Stomach (tissue), 9 donors: Measurements from ENCODE around the gene CBARP. TPM values are rescaled to one million over a fixed set of nuclear protein-coding genes. Genes with fewer than 3 reads are reported as not detected.

Source experiments
- DNase-seq, 2 donors: peaks; one replicate each; pipeline versions ENCODE4 v3.0.0 to v3.0.0-alpha.2; 2013 to 2019
- H3K27ac ChIP-seq, 5 donors: fragments of 200-600 bp in 4 of 5; sonication (generic) in 4 of 5; one replicate each; pipeline ENCODE4 v1.5.1; 2013 to 2019; ENCODE audit warnings: mild to moderate bottlenecking in 1 of 5, moderate library complexity in 1 of 5
- H3K27me3 ChIP-seq, 3 donors: fragments of 200-600 bp; sonication (generic); one replicate each; pipeline ENCODE4 v1.5.1; 2017 to 2019; ENCODE audit warnings: mixed run types in 1 of 3
- H3K36me3 ChIP-seq, 4 donors: fragments of 200-600 bp; sonication (generic); 1 replicate in 3 of 4; 2 replicates in 1 of 4; pipeline ENCODE4 v1.5.1; 2016 to 2019
- H3K4me1 ChIP-seq, 4 donors: fragments of 200-600 bp; sonication (generic); one replicate each; pipeline ENCODE4 v1.5.1; 2016 to 2019
- H3K4me3 ChIP-seq, 4 donors: fragments of 200-600 bp; sonication (generic) in 3 of 4; one replicate each; pipeline ENCODE4 v1.5.1; 2016 to 2019; ENCODE audit warnings: mild to moderate bottlenecking in 1 of 4
- H3K9me3 ChIP-seq, 4 donors: fragments of 200-600 bp; sonication (generic); one replicate each; pipeline ENCODE4 v1.5.1; 2016 to 2019
- EP300 ChIP-seq: sonication (generic); formaldehyde crosslinking; IDR thresholded peaks from one replicate; pipeline ENCODE4 v1.6.1; 2017; ENCODE audit warnings: antibody characterized with exemption
- POLR2A ChIP-seq, 4 donors: fragments of 450-650 bp; IDR thresholded peaks; one replicate each; pipeline ENCODE4 v1.6.1; 2016; ENCODE audit warnings: antibody characterized with exemption in 4 of 4, control low read depth in 2 of 4, mild to moderate bottlenecking in 1 of 4, moderate library complexity in 1 of 4
- POLR2AphosphoS5 ChIP-seq, 3 donors: sonication (generic); formaldehyde crosslinking; IDR thresholded peaks; one replicate each; pipeline ENCODE4 v1.6.1; 2016; ENCODE audit warnings: antibody characterized with exemption in 3 of 3
- WGBS, 5 donors: extraction: QIAGEN DNeasy Blood & Tissue Kit in 3 of 5; methylation state at CpG; one replicate each; pipeline versions ENCODE4 v1.1.5 to v1.1.7; 2013 to 2018; 5-methylcytosine and 5-hydroxymethylcytosine counted together
- intact Hi-C: fragments of 100-400 bp; cut with DNase I; formaldehyde crosslinking; loops from one replicate; pipeline ENCODE4 v1.15.1; 2023; ENCODE audit warnings: low total_unique reads
- polyA plus RNA-seq, 3 donors: library from polyadenylated mRNA; stranded (reverse); fragments of 200-250 nt; gene quantifications; one replicate each; pipeline ENCODE4 v1.2.3, GENCODE V29; 2013
- total RNA-seq, 5 donors: library from RNA; depleted of rRNA; stranded (reverse); fragments of >200 nt; gene quantifications; one replicate each; pipeline versions ENCODE4 v1.1.0 to v1.2.3, GENCODE V29; 2014 to 2016
- TF ChIP-seq, protein P1 (sequence below), 7 experiments: fragments of 450-650 bp in 4 of 7; fragments of 200-600 bp in 3 of 7; sonication (generic) in 3 of 7; IDR thresholded peaks; one replicate each; pipeline ENCODE4 v1.5.1; 2016 to 2019; ENCODE audit warnings: antibody characterized with exemption in 7 of 7, control low read depth in 2 of 7, mild to moderate bottlenecking in 1 of 7
- donor health status: healthy with polysubstance abuse.
- donor health status: Bipolar disorder and iron deficiency.
- donor health status: healthy.

Gene CBARP
- total and polyA plus RNA-seq, 8 donors: 0.19 to 8.9 (median 0.78) TPM; not detected in 4

DNA sequence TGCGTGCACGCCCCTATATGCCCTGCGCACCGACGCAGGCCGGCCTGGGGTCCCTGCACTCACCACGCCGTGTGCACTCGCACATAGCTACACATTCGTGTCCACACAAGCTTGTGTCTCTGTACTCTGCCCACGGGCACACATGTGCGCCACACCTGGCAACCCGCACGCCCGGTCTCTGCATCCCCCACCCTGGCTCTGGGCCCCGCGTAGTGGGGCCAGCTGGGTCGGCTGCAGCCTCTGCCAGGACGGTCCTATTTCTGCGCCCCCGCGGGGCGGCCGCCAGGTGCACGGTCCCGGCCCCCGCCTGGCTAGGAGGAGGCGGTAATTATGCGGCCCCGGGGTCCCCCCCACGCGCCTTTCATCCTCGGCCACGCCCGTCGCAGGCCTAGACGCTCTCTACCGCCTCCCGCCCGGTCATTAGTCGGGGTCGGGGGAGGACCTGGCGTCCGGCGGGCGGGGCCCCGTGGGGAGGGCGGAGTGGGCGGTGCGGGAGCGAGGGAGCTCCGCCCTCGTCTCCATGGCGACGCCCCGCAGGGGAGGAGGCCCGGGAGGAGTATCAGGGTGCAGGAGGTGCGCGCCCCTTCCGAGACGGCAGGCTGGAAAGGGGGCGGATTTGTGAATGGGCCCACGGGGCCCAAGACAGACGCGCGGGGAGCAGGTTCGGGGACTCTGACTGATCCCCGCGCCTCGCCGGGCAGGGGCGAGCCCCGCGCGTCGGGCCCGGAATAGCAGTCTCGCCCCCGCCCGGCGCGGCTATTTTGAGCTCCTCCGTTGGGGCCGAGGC is 28.5 kb upstream of the CBARP start:
- TF ChIP-seq, protein P1, sequence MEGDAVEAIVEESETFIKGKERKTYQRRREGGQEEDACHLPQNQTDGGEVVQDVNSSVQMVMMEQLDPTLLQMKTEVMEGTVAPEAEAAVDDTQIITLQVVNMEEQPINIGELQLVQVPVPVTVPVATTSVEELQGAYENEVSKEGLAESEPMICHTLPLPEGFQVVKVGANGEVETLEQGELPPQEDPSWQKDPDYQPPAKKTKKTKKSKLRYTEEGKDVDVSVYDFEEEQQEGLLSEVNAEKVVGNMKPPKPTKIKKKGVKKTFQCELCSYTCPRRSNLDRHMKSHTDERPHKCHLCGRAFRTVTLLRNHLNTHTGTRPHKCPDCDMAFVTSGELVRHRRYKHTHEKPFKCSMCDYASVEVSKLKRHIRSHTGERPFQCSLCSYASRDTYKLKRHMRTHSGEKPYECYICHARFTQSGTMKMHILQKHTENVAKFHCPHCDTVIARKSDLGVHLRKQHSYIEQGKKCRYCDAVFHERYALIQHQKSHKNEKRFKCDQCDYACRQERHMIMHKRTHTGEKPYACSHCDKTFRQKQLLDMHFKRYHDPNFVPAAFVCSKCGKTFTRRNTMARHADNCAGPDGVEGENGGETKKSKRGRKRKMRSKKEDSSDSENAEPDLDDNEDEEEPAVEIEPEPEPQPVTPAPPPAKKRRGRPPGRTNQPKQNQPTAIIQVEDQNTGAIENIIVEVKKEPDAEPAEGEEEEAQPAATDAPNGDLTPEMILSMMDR (IDR thresholded peaks at IDR 0.05): no peak
- peak in 2 of 3 donors; percentile 28 to 68 for TF ChIP-seq POLR2AphosphoS5 (IDR thresholded peaks at IDR 0.05)
- WGBS, 5 donors: 1 to 10% (median 3%) methylated on average over 25 to 84 of the region's 84 CpGs
- Histone ChIP-seq H3K27ac (peak overlapping the region; percentile 80 to 100 (median 100)), H3K4me1 (peaks cover 74 to 89% (median 84%) of the 10 kb centered on the region in 4 donors), H3K36me3 (peaks cover 6 to 9% (median 6%) of the 10 kb centered on the region in 4 donors), H3K9me3 (no peaks in the 10 kb centered on the region), H3K4me3 (peak overlapping the region; percentile 44 to 61 (median 50)), H3K27me3 (no peaks in the 10 kb centered on the region)
- intact Hi-C loops: loop anchor here (2.0 kb wide), 1 partner anchor 22 kb away; no protein-coding TSS in a partner anchor
- peak; percentile 89 to 93 for DNase-seq

DNA sequence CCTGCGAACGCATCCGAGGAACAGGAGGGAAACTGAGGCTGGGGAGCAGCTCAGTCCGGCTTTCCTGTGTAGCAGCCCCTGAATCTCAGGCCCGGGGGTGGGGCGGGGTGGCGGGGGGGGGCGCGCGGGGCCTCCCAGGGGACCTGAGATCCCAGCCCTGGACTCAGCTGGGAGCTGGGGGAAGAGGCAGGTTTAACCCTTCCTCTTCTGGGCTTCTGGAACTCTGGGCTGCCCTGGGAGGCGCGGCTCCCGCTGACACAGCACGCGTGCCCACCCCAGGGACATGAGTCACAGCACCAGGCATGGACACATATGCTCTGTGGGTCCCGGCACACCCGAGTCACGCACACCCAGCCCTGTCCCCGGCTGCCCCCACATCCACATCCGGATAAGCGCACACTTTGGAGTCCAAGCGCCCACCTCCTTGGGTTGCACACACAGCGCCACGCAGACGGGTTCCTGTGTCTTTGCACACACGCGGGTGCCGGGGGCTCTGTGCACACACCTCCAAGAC is 27.9 kb upstream of the CBARP start:
- TF ChIP-seq EP300 (no peak), POLR2AphosphoS5 (IDR thresholded peaks at IDR 0.05) (peak in 2 of 3 donors; percentile 12 to 22)
- Histone ChIP-seq H3K27me3 (no peaks in the 10 kb centered on the region), H3K36me3 (peaks cover 0 to 3% (median under 1%) of the 10 kb centered on the region in 4 donors), H3K27ac (peak overlapping the region; percentile 80 to 100 (median 100)), H3K4me1 (peaks cover 71 to 85% (median 82%) of the 10 kb centered on the region in 4 donors), H3K4me3 (peak overlapping the region; percentile 44 to 61 (median 50)), H3K9me3 (no peaks in the 10 kb centered on the region)
- intact Hi-C loops: loop anchor here (2.0 kb wide), 1 partner anchor 21 kb away; no protein-coding TSS in a partner anchor
- peak in 1 of 2 donors; percentile 78 for DNase-seq
- 2 to 31% (median 13%) methylated on average over 15 to 28 of the region's 28 CpGs for WGBS, 5 donors

GRCh38 chr19:1264801-1265614 is 27.2 kb upstream of the CBARP start:
- no peaks in the 10 kb centered on the region for H3K36me3 ChIP-seq
- peak overlapping the region in 1 of 4 donors; percentile 61 for H3K4me3 ChIP-seq
- intact Hi-C loops: no loop called here
- peak; percentile 73 to 88 for DNase-seq
- H3K4me1 ChIP-seq: peaks cover 71 to 85% (median 82%) of the 10 kb centered on the region in 4 donors
- TF ChIP-seq POLR2A (IDR thresholded peaks at IDR 0.05) (no peak), POLR2AphosphoS5 (IDR thresholded peaks at IDR 0.05) (peak in 2 of 3 donors; percentile 9 to 47)
- no peaks in the 10 kb centered on the region for H3K27me3 ChIP-seq
- 68 to 79% (median 76%) methylated on average over 20 to 26 of the region's 26 CpGs for WGBS, 5 donors
- H3K27ac ChIP-seq: peak overlapping the region; percentile 22 to 100 (median 100)
- no peaks in the 10 kb centered on the region for H3K9me3 ChIP-seq

DNA sequence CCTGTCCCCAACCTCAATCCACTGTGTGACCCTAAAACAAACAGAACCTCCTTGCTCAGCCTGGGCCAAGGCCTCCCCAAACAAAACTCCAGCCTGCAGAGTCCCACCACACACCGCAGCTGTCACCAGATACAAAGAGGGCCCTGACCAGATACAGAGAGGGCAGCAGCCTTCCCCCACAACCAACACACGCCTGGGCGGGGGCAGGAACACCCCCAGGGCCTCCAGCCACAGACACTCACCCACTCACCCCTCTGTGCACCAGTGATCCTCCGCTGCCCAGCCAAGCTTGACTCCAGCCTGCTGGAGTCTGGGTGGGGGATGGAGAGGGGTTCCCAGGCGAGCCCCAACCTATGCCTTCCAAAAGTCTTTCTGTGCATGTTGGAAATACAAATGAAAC is 25.4 kb upstream of the CBARP start:
- no peak for DNase-seq
- Histone ChIP-seq H3K36me3 (peaks cover under 1 to 5% (median 2%) of the 10 kb centered on the region in 4 donors), H3K27ac (peak overlapping the region; percentile 93 to 100 (median 100)), H3K4me1 (peaks cover 79 to 95% (median 89%) of the 10 kb centered on the region in 4 donors), H3K4me3 (no peak overlapping the region), H3K9me3 (no peaks in the 10 kb centered on the region), H3K27me3 (no peaks in the 10 kb centered on the region)
- intact Hi-C loops: no loop called here
- TF ChIP-seq EP300 (no peak), POLR2AphosphoS5 (IDR thresholded peaks at IDR 0.05) (no peak)
- TF ChIP-seq, protein P1 (IDR thresholded peaks at IDR 0.05): no peak
- 47 to 75% (median 62%) methylated on average over 5 of the region's 5 CpGs for WGBS, 5 donors

- H3K27ac ChIP-seq: peak overlapping the region; percentile 93 to 100 (median 100)
- peaks cover 6 to 10% (median 8%) of the 10 kb centered on the region in 4 donors for H3K36me3 ChIP-seq
- H3K4me3 ChIP-seq: peak overlapping the region in 2 of 4 donors; percentile 52 to 69
- WGBS, 5 donors: 23 to 40% (median 28%) methylated on average over 18 to 21 of the region's 21 CpGs
- no peak for DNase-seq
- H3K9me3 ChIP-seq: no peaks in the 10 kb centered on the region
- intact Hi-C loops: no loop called here
- TF ChIP-seq POLR2AphosphoS5 (IDR thresholded peaks at IDR 0.05) (no peak), POLR2A (IDR thresholded peaks at IDR 0.05) (no peak), EP300 (no peak)
- TF ChIP-seq, protein P1 (IDR thresholded peaks at IDR 0.05): no peak
- H3K27me3 ChIP-seq: no peaks in the 10 kb centered on the region
- peaks cover 79 to 95% (median 89%) of the 10 kb centered on the region in 4 donors for H3K4me1 ChIP-seq
Measured at GRCh38 chr19:1262623-1263123, 24.9 kb upstream of the CBARP start.
